Natural killer cell (primary cell): ENCODE results near the gene ABHD12B. TPM values are rescaled to one million over a fixed set of nuclear protein-coding genes. Genes with fewer than 3 reads are reported as not detected.

ENCODE experiments used
- ATAC-seq, 3 donors: fragments of 150-1000 bp in 2 of 3; fragments of 200-7000 bp in 1 of 3; cut with Tn5 transposase; 1 replicate in 1 of 3; 2 replicates in 2 of 3; pipeline ENCODE4 v1.10.0; 2021; ENCODE audit warnings: mild to moderate bottlenecking in 2 of 3, moderate library complexity in 2 of 3
- DNase-seq, 2 donors: peaks; one replicate each; pipeline versions ENCODE4 v3.0.0 to v3.0.0-alpha.2; 2013 to 2021; ENCODE audit warnings: mixed read lengths in 1 of 2
- H3K27ac ChIP-seq: one replicate; pipeline ENCODE4 v1.5.1; 2013; ENCODE audit warnings: mild to moderate bottlenecking, low read length
- H3K27me3 ChIP-seq: one replicate; pipeline ENCODE4 v1.6.1; 2013; ENCODE audit warnings: low read length; ENCODE audit not compliant: control insufficient read depth, insufficient read depth
- H3K36me3 ChIP-seq: one replicate; pipeline ENCODE4 v1.6.1; 2013; ENCODE audit warnings: low read length; ENCODE audit not compliant: control insufficient read depth, insufficient read depth
- H3K4me1 ChIP-seq: one replicate; pipeline ENCODE4 v1.6.1; 2013; ENCODE audit warnings: low read length; ENCODE audit not compliant: control insufficient read depth, insufficient read depth
- H3K4me3 ChIP-seq: one replicate; pipeline ENCODE4 v1.5.1; 2013; ENCODE audit warnings: low read length
- H3K9me3 ChIP-seq: one replicate; pipeline ENCODE4 v1.6.1; 2013; ENCODE audit warnings: low read length; ENCODE audit not compliant: control insufficient read depth, insufficient read depth
- H3K27ac Mint-ChIP-seq, 2 donors: one replicate each; pipeline ENCODE4 v1.8.0; 2022; ENCODE audit warnings: mild to moderate bottlenecking in 2 of 2, mixed read lengths in 2 of 2, moderate library complexity in 1 of 2
- H3K27me3 Mint-ChIP-seq, 2 donors: one replicate each; pipeline ENCODE4 v1.8.0; 2022; ENCODE audit warnings: low read depth in 2 of 2, mixed read lengths in 2 of 2
- H3K36me3 Mint-ChIP-seq: one replicate; pipeline ENCODE4 v1.8.0; 2022; ENCODE audit warnings: mixed read lengths
- H3K4me1 Mint-ChIP-seq, 2 donors: one replicate each; pipeline ENCODE4 v1.8.0; 2022; ENCODE audit warnings: mixed read lengths in 2 of 2
- H3K4me3 Mint-ChIP-seq: one replicate; pipeline ENCODE4 v1.8.0; 2022; ENCODE audit warnings: mild to moderate bottlenecking, moderate library complexity, mixed read lengths
- H3K9me3 Mint-ChIP-seq, 2 donors: one replicate each; pipeline ENCODE4 v1.8.0; 2022; ENCODE audit warnings: mixed read lengths in 2 of 2
- CTCF ChIP-seq: fragments of 200-600 bp; IDR thresholded peaks from one replicate; pipeline ENCODE4 v1.8.0; 2022; ENCODE audit warnings: antibody characterized with exemption
- WGBS: methylation state at CpG from one replicate; pipeline ENCODE4 v1.1.7; 2013; ENCODE audit warnings: missing lambda C conversion rate; ENCODE audit not compliant: insufficient coverage; 5-methylcytosine and 5-hydroxymethylcytosine counted together
- intact Hi-C: fragments of 100-400 bp; cut with micrococcal nuclease; formaldehyde crosslinking; loops from one replicate; pipeline ENCODE4 v1.14.2; 2022
- total RNA-seq, 4 donors: library from RNA; stranded (reverse); fragments of 120-200 nt in 1 of 4; gene quantifications; one replicate each; pipeline versions ENCODE4 v1.2.3 to v1.2.4, GENCODE V29; 2013 to 2022

Gene ABHD12B
- total RNA-seq, 3 donors from 2014 or later (not counting 1 experiment from before 2014, with no cell fraction given): not detected

DNA sequence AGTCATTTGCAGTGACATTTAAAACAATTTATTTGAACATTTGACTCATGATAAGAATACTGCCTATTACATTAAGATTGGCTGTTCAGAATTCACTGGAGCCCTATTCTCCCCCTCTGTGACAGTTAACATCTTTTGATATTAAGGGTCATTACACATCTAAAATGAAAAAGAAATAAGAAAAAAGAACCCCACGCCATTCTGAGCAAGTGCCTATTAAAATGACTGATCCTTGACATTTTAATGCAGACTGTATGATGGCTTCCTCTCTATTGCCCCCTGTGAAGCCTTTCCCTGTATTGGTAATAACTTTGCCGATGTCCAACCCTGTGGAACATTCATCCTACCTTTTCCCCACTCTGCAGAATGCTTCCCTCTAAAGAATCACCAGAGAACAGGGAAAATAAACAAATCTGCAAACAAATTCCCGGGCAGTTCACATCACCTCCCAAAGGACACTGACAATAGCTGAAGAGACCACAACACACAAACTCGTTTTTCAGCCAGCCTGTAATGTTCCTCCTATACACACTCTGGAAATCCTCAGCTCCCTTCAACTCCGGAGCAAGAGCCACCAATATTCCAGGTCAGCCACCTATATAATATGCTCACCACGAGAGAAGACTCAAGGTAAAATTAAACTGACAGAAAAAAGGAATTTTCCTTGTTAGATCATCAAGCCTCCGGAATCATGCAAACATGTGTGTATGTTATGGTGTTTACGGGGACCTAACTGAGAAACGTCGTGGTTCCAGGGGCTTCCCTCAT lies 42.9 kb upstream of the ABHD12B start:
- peaks cover 0 to 4% of the 10 kb centered on the region in 2 donors for H3K27me3 Mint-ChIP-seq
- TF ChIP-seq CTCF: no peak
- H3K4me3 ChIP-seq: peak overlapping the region; percentile 79
- no peaks in the 10 kb centered on the region for H3K9me3 ChIP-seq
- no peaks in the 10 kb centered on the region for H3K36me3 Mint-ChIP-seq
- ATAC-seq (no peak), DNase-seq (no peak)
- H3K9me3 Mint-ChIP-seq: no peaks in the 10 kb centered on the region
- H3K36me3 ChIP-seq: no peaks in the 10 kb centered on the region
- intact Hi-C loops: no loop called here
- H3K4me1 ChIP-seq: peaks cover 17% of the 10 kb centered on the region
- peak overlapping the region; percentile 83 for H3K27ac ChIP-seq
- 57% methylated on average over 10 of the region's 10 CpGs for WGBS
- H3K4me1 Mint-ChIP-seq: peaks cover 53 to 58% of the 10 kb centered on the region in 2 donors
- H3K4me3 Mint-ChIP-seq: peak overlapping the region; percentile 94
- H3K27me3 ChIP-seq: no peaks in the 10 kb centered on the region
- peak overlapping the region; percentile 89 to 92 for H3K27ac Mint-ChIP-seq

- intact Hi-C loops: no loop called here
- Mint-ChIP-seq H3K9me3 (no peaks in the 10 kb centered on the region), H3K27me3 (peaks cover 0 to 4% of the 10 kb centered on the region in 2 donors), H3K4me1 (peaks cover 46 to 51% of the 10 kb centered on the region in 2 donors), H3K36me3 (no peaks in the 10 kb centered on the region), H3K27ac (peak overlapping the region; percentile 89 to 92), H3K4me3 (peak overlapping the region; percentile 94)
- Histone ChIP-seq H3K9me3 (no peaks in the 10 kb centered on the region), H3K27ac (peak overlapping the region; percentile 83), H3K4me3 (peak overlapping the region; percentile 79), H3K4me1 (peaks cover 17% of the 10 kb centered on the region), H3K27me3 (no peaks in the 10 kb centered on the region), H3K36me3 (no peaks in the 10 kb centered on the region)
- TF ChIP-seq CTCF: no peak
- ATAC-seq (no peak), DNase-seq (no peak)
- 16% methylated on average over 14 of the region's 14 CpGs for WGBS
Measured at GRCh38 chr14:50829489-50830043, 42.3 kb upstream of the ABHD12B start.

- Histone ChIP-seq H3K36me3 (no peaks in the 10 kb centered on the region), H3K27ac (peak overlapping the region; percentile 83), H3K9me3 (no peaks in the 10 kb centered on the region), H3K27me3 (no peaks in the 10 kb centered on the region), H3K4me3 (peak overlapping the region; percentile 79), H3K4me1 (peaks cover 18% of the 10 kb centered on the region)
- peak overlapping the region; percentile 89 to 92 for H3K27ac Mint-ChIP-seq
- H3K27me3 Mint-ChIP-seq: peaks cover 0 to 4% of the 10 kb centered on the region in 2 donors
- under 1% methylated on average over 93 of the region's 93 CpGs for WGBS
- ATAC-seq: peak; percentile 59 to 81 (median 69)
- peak; percentile 59 to 87 for DNase-seq
- intact Hi-C loops: no loop called here
- H3K4me1 Mint-ChIP-seq: peaks cover 44 to 51% of the 10 kb centered on the region in 2 donors
- H3K4me3 Mint-ChIP-seq: peak overlapping the region; percentile 94
- no peaks in the 10 kb centered on the region for H3K36me3 Mint-ChIP-seq
- no peak for TF ChIP-seq CTCF
- H3K9me3 Mint-ChIP-seq: no peaks in the 10 kb centered on the region
Measured at GRCh38 chr14:50830044-50830931, 41.6 kb upstream of the ABHD12B start.
